ENCODE measurements around the gene ADA.

The ADA gene

GRCh38 chr20:44695674-44696300 lies 44.3 kb upstream of the ADA start:
- no peak for TF ChIP-seq GLIS3 (CRISPR knock-in tag; IDR thresholded peaks at IDR 0.05)
- TF ChIP-seq ARNTL (CRISPR knock-in tag; IDR thresholded peaks at IDR 0.05; ENCODE audit: borderline replicate concordance, low read depth): no peak
- no peak for TF ChIP-seq SNAI2 (CRISPR knock-in tag; IDR thresholded peaks at IDR 0.05)
- no peak for TF ChIP-seq TOX (CRISPR knock-in tag; IDR thresholded peaks at IDR 0.05; ENCODE audit: borderline replicate concordance)
- TF ChIP-seq BACH2 (CRISPR knock-in tag; IDR thresholded peaks at IDR 0.05; ENCODE audit: borderline replicate concordance): no peak
- no peak for TF ChIP-seq PPARA (CRISPR knock-in tag; IDR thresholded peaks at IDR 0.05; ENCODE audit: borderline replicate concordance)
- no peak for TF ChIP-seq OSR1 (CRISPR knock-in tag; IDR thresholded peaks at IDR 0.05)
- no peak for TF ChIP-seq ZNF565 (CRISPR knock-in tag; conservative IDR thresholded peaks at IDR 0.05; ENCODE audit: low read depth)
- no peak for TF ChIP-seq ZFP30 (CRISPR knock-in tag; IDR thresholded peaks at IDR 0.05)
- TF ChIP-seq TCF4 (CRISPR knock-in tag; IDR thresholded peaks at IDR 0.05; ENCODE audit: borderline replicate concordance): no peak
- no peak for TF ChIP-seq CSRNP3 (CRISPR knock-in tag; IDR thresholded peaks at IDR 0.05)
- no peak for TF ChIP-seq ZNF70 (CRISPR knock-in tag; IDR thresholded peaks at IDR 0.05)
- no peak for TF ChIP-seq ESRRG (CRISPR knock-in tag; IDR thresholded peaks at IDR 0.05)
- TF ChIP-seq CREB5 (CRISPR knock-in tag; IDR thresholded peaks at IDR 0.05; ENCODE audit: low read depth): no peak
- TF ChIP-seq ISL1 (CRISPR knock-in tag; IDR thresholded peaks at IDR 0.05): no peak
- TF ChIP-seq ZNF8 (CRISPR knock-in tag; IDR thresholded peaks at IDR 0.05): no peak
- TF ChIP-seq CSDC2 (CRISPR knock-in tag; IDR thresholded peaks at IDR 0.05): no peak
- no peak for TF ChIP-seq ZFP3 (CRISPR knock-in tag; IDR thresholded peaks at IDR 0.05)
- 0 out of 3 replicates have a peak, but pooled peaks have one; percentile 9 for ATAC-seq

GRCh38 chr20:44695295-44695673 lies 43.8 kb upstream of the ADA start:
- TF ChIP-seq PATZ1 (CRISPR knock-in tag; IDR thresholded peaks at IDR 0.05; ENCODE audit: borderline replicate concordance) (no peak), ESRRG (CRISPR knock-in tag; IDR thresholded peaks at IDR 0.05) (no peak), BACH2 (CRISPR knock-in tag; IDR thresholded peaks at IDR 0.05; ENCODE audit: borderline replicate concordance) (no peak), TSHZ2 (CRISPR knock-in tag; IDR thresholded peaks at IDR 0.05) (no peak), TOX (CRISPR knock-in tag; IDR thresholded peaks at IDR 0.05; ENCODE audit: borderline replicate concordance) (no peak), ZC3H10 (CRISPR knock-in tag; IDR thresholded peaks at IDR 0.05) (no peak), PPARA (CRISPR knock-in tag; IDR thresholded peaks at IDR 0.05; ENCODE audit: borderline replicate concordance) (no peak), TCF4 (CRISPR knock-in tag; IDR thresholded peaks at IDR 0.05; ENCODE audit: borderline replicate concordance) (no peak), RARB (CRISPR knock-in tag; IDR thresholded peaks at IDR 0.05) (no peak), ZFP3 (CRISPR knock-in tag; IDR thresholded peaks at IDR 0.05) (no peak), ZNF8 (CRISPR knock-in tag; IDR thresholded peaks at IDR 0.05) (no peak), GLIS3 (CRISPR knock-in tag; IDR thresholded peaks at IDR 0.05) (no peak), ZNF70 (CRISPR knock-in tag; IDR thresholded peaks at IDR 0.05) (no peak), CREB5 (CRISPR knock-in tag; IDR thresholded peaks at IDR 0.05; ENCODE audit: low read depth) (no peak)
- no peak for ATAC-seq

Data from SK-N-SH treated with all-trans-retinoic acid at 6 μM for 48 hours (cell line).